HFFc6 (cell line): Measurements from ENCODE around the gene PDE4D. TPM values are rescaled to one million over a fixed set of nuclear protein-coding genes. Genes with fewer than 3 reads are reported as not detected.
"Not testable (repeated sequence)": the region's sequence is repeated elsewhere in the genome, so short reads cannot be mapped to it uniquely, and the experiment has no call there.

Experiments used
- DNase-seq: peaks from one replicate; pipeline ENCODE4 v3.0.0-alpha.2; 2018
- H3K27ac Mint-ChIP-seq: 2 replicates; pipeline ENCODE4 v1.8.0; 2020; ENCODE audit warnings: mild to moderate bottlenecking, mixed read lengths
- H3K27me3 Mint-ChIP-seq: 2 replicates; pipeline ENCODE4 v1.8.0; 2021; ENCODE audit warnings: mild to moderate bottlenecking, moderate library complexity, mixed read lengths; ENCODE audit not compliant: insufficient read depth
- H3K36me3 Mint-ChIP-seq: 2 replicates; pipeline ENCODE4 v1.8.0; 2021; ENCODE audit warnings: low read depth, mixed read lengths
- H3K4me1 Mint-ChIP-seq: 2 replicates; pipeline ENCODE4 v1.8.0; 2020; ENCODE audit warnings: low read depth, mixed read lengths
- H3K4me3 Mint-ChIP-seq: 2 replicates; pipeline ENCODE4 v1.8.0; 2020; ENCODE audit warnings: mild to moderate bottlenecking, moderate library complexity, mixed read lengths
- H3K9me3 Mint-ChIP-seq: 2 replicates; pipeline ENCODE4 v1.8.0; 2020; ENCODE audit warnings: mild to moderate bottlenecking, mixed read lengths
- total RNA-seq, 6 experiments: library from RNA; stranded (reverse); fragmentation: NEBNext Ultra II Directional; extraction: Animal tissue kit (Norgen Biotek cat#: 25700); gene quantifications; 2 replicates in 1 of 6; 3 replicates in 5 of 6; pipeline ENCODE4 v1.2.3, GENCODE V29; 2021
- TF ChIP-seq, protein P1 (sequence below): fragments of 200-600 bp; sonication (generic); IDR thresholded peaks from 2 replicates; pipeline ENCODE4 v1.5.0; 2021; ENCODE audit warnings: antibody characterized with exemption, mild to moderate bottlenecking

The PDE4D gene
- total RNA-seq, 6 experiments from 2014 or later = 1.8 to 7.3 (median 6.2) TPM

GRCh38 chr5:59317774-59318205 is 575.7 kb downstream of the PDE4D start:
- DNase-seq = no peak
- H3K4me3 Mint-ChIP-seq = no peak overlapping the region
- TF ChIP-seq, protein P1, sequence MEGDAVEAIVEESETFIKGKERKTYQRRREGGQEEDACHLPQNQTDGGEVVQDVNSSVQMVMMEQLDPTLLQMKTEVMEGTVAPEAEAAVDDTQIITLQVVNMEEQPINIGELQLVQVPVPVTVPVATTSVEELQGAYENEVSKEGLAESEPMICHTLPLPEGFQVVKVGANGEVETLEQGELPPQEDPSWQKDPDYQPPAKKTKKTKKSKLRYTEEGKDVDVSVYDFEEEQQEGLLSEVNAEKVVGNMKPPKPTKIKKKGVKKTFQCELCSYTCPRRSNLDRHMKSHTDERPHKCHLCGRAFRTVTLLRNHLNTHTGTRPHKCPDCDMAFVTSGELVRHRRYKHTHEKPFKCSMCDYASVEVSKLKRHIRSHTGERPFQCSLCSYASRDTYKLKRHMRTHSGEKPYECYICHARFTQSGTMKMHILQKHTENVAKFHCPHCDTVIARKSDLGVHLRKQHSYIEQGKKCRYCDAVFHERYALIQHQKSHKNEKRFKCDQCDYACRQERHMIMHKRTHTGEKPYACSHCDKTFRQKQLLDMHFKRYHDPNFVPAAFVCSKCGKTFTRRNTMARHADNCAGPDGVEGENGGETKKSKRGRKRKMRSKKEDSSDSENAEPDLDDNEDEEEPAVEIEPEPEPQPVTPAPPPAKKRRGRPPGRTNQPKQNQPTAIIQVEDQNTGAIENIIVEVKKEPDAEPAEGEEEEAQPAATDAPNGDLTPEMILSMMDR = no peak
- H3K9me3 Mint-ChIP-seq = no peaks in the 10 kb centered on the region
- H3K27me3 Mint-ChIP-seq = peaks cover 5% of the 10 kb centered on the region
- H3K36me3 Mint-ChIP-seq = no peaks in the 10 kb centered on the region
- H3K27ac Mint-ChIP-seq = no peak overlapping the region
- no peaks in the 10 kb centered on the region for H3K4me1 Mint-ChIP-seq

GRCh38 chr5:59317023-59317773 is 576.3 kb downstream of the PDE4D start:
- no peaks in the 10 kb centered on the region for H3K9me3 Mint-ChIP-seq
- H3K4me1 Mint-ChIP-seq = no peaks in the 10 kb centered on the region
- no peak overlapping the region for H3K27ac Mint-ChIP-seq
- TF ChIP-seq, protein P1 = no peak
- no peak overlapping the region for H3K4me3 Mint-ChIP-seq
- H3K36me3 Mint-ChIP-seq = no peaks in the 10 kb centered on the region
- peaks cover 5% of the 10 kb centered on the region for H3K27me3 Mint-ChIP-seq
- DNase-seq = peak; percentile 6

- Mint-ChIP-seq H3K4me3 (no peak overlapping the region), H3K4me1 (no peaks in the 10 kb centered on the region), H3K27ac (no peak overlapping the region), H3K9me3 (no peaks in the 10 kb centered on the region; the same call in 1 of the 2 replicates), H3K27me3 (peaks cover 4% of the 10 kb centered on the region), H3K36me3 (no peaks in the 10 kb centered on the region)
- DNase-seq = no peak
- TF ChIP-seq, protein P1 = no peak
These were observed 581.3 kb downstream of the PDE4D start for GRCh38 chr5:59312223-59312622.

DNA sequence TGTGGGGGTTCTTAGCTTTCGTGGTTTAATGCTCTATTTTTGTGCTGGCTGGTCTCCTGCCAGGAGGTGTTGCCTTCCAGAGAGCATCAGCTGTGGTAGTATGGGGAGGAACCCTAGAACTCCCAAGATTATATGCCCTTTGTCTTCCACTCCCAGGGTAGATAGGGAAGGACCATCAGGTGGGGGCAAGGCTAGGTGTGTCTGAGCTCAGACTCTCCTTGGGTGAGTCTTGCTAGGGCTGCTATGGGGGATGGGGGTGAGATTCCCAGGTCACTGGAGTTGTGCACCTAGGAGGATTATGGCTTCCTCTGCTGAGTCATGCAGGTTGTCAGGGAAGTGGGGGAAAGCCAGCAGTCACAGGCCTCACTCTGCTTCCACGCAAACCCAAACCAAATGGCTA is 584.8 kb downstream of the PDE4D start:
- H3K27me3 Mint-ChIP-seq, H3K9me3 Mint-ChIP-seq, DNase-seq, H3K4me3 Mint-ChIP-seq, H3K27ac Mint-ChIP-seq, H3K36me3 Mint-ChIP-seq, H3K4me1 Mint-ChIP-seq: not testable (repeated sequence)

DNA sequence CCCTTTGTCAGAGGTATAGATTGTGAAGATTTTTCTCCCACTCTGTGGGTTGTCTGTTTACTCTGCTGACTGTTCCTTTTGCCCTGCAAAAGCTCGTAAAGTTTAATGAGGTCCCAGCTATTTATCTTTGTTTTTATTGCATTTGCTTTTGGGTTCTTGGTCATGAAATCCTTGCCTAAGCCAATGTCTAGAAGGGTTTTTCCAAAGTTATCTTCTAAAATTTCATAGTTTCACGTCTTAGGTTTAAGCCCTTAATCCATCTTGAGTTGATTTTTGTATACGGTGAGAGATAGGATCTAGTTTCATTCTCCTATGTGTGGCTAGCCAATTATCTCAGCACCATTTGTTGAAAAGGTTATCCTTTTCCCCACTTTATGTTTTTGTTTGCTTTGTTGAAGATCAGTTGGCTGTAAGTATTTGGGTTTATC is 590.2 kb downstream of the PDE4D start:
- not testable (repeated sequence) for H3K27me3 Mint-ChIP-seq, H3K36me3 Mint-ChIP-seq, H3K27ac Mint-ChIP-seq, H3K4me1 Mint-ChIP-seq, DNase-seq, H3K9me3 Mint-ChIP-seq, H3K4me3 Mint-ChIP-seq

- H3K4me3 Mint-ChIP-seq, H3K4me1 Mint-ChIP-seq, H3K27ac Mint-ChIP-seq, DNase-seq, H3K36me3 Mint-ChIP-seq, H3K27me3 Mint-ChIP-seq, H3K9me3 Mint-ChIP-seq: not testable (repeated sequence)
These were observed 591.0 kb downstream of the PDE4D start for GRCh38 chr5:59302509-59302908.

DNA sequence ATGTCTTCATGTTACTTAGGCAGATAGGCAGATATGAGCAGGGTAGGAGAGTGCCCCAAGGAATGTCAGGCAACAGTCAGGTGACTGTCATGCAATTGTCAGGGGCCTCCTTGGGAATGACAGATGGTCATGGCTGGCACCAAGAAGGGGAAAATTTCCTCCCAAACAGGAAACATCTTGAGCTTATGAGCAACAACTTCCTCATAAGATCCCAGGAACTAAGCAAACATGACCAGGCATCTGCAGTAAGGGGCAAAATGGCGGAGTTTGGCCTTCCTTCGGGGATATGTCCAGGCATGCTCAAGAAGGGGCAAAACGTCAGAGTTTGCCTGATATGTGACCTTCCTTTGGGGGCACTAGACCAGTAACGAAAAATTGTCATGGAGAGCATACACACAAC is 591.8 kb downstream of the PDE4D start:
- Mint-ChIP-seq H3K27ac (no peak overlapping the region), H3K36me3 (no peaks in the 10 kb centered on the region), H3K27me3 (no peaks in the 10 kb centered on the region), H3K4me3 (no peak overlapping the region), H3K9me3 (no peaks in the 10 kb centered on the region; the same call in 1 of the 2 replicates), H3K4me1 (peaks cover 9% of the 10 kb centered on the region)
- no peak for DNase-seq
- TF ChIP-seq, protein P1 = no peak
